Muscle layer of duodenum (tissue), 2 donors: Measurements from ENCODE around the gene SORCS2.

Source experiments
- H3K27ac ChIP-seq: one replicate; pipeline ENCODE4 v1.7.0; 2013; ENCODE audit warnings: mild to moderate bottlenecking, low read length
- H3K27me3 ChIP-seq: one replicate; pipeline ENCODE4 v1.7.0; 2013; ENCODE audit warnings: low read depth, mild to moderate bottlenecking, control low read depth, low read length
- H3K36me3 ChIP-seq, 2 donors: one replicate each; pipeline ENCODE4 v1.7.0; 2013; ENCODE audit warnings: low read length in 2 of 2, control low read depth in 1 of 2, mild to moderate bottlenecking in 1 of 2; ENCODE audit not compliant: insufficient read depth in 2 of 2, control insufficient read depth in 1 of 2
- H3K4me1 ChIP-seq, 2 donors: one replicate each; pipeline ENCODE4 v1.7.0; 2013; ENCODE audit warnings: low read length in 2 of 2, mild to moderate bottlenecking in 2 of 2, control low read depth in 1 of 2, moderate library complexity in 1 of 2; ENCODE audit not compliant: insufficient read depth in 2 of 2, control insufficient read depth in 1 of 2
- H3K4me3 ChIP-seq, 2 donors: one replicate each; pipeline ENCODE4 v1.7.0; 2013; ENCODE audit warnings: low read length in 2 of 2, low read depth in 1 of 2, mild to moderate bottlenecking in 1 of 2
- H3K9me3 ChIP-seq, 2 donors: one replicate each; pipeline ENCODE4 v1.7.0; 2013; ENCODE audit warnings: low read length in 2 of 2, control low read depth in 1 of 2, mild to moderate bottlenecking in 1 of 2; ENCODE audit not compliant: control insufficient read depth in 1 of 2
- donor health status: healthy.

SORCS2 gene

DNA sequence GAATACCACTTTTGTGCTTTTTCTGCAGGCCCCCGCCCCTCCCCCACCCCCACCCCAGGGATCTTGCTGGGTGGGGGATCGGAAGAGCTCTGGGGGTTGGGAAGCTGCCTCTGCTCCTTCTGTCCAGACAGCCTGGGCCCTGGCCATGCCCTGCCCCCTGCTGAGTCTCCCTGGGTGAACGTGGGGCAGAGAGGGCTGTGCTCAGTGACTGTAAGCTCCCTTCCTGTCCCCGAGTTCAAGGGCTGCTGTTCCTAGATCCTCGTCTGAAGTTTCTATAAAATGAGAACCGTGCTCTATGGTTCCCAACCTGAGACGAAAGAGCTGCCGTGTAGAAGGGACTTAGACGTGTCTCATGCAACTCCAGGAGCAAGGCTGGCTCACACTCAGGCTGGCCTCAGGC, 105.0 kb downstream of the SORCS2 start:
- Histone ChIP-seq H3K4me1 (peaks cover 0 to 12% of the 10 kb centered on the region in 2 donors), H3K36me3 (no peaks in the 10 kb centered on the region), H3K27me3 (no peaks in the 10 kb centered on the region), H3K27ac (no peak overlapping the region), H3K9me3 (no peaks in the 10 kb centered on the region), H3K4me3 (no peak overlapping the region)

DNA sequence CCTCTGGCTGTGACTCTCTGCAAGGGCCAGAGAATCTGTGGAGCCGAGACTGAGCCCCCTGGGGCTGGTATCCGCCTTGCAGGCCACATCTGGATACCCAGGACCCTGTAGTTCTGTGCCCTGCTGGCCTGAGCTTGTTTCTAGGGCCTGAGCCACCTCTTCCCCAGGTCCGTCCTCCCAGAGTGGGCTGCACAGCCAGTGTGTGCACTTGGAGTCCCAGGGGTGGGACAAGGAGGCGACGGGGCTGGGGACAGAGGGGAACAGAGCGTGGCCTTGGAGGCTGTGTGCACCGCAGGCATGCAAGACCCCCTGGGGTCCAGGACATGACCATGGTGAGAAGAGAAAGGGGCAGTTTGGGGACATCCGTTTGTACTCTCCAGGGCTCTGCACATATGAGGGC, 105.5 kb downstream of the SORCS2 start:
- H3K4me1 ChIP-seq: peaks cover 0 to 12% of the 10 kb centered on the region in 2 donors
- H3K36me3 ChIP-seq: no peaks in the 10 kb centered on the region
- no peaks in the 10 kb centered on the region for H3K27me3 ChIP-seq
- H3K27ac ChIP-seq: no peak overlapping the region
- no peak overlapping the region for H3K4me3 ChIP-seq
- no peaks in the 10 kb centered on the region for H3K9me3 ChIP-seq

DNA sequence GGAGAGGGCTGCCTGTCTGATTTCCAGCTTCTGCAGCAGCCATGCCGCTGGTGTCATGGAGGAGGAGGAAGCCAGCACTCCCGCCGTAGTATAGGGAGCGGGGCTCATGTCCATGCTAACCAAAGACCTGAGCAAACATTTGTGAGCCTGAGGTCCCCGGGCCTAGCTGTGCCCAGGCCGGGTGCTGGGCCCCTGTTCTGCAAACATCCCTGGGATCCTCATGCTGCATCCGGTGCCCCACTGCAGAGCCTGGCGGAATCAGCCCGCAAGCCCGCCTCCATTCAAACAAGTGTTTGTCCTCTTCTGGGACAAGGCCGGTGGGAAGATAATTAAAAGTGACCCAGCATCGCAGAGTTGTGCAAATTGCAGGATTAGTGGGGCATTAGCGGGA, 106.3 kb downstream of the SORCS2 start:
- no peaks in the 10 kb centered on the region for H3K9me3 ChIP-seq
- peaks cover 0 to 12% of the 10 kb centered on the region in 2 donors for H3K4me1 ChIP-seq
- no peaks in the 10 kb centered on the region for H3K27me3 ChIP-seq
- H3K36me3 ChIP-seq: no peaks in the 10 kb centered on the region
- H3K27ac ChIP-seq: no peak overlapping the region
- no peak overlapping the region for H3K4me3 ChIP-seq

DNA sequence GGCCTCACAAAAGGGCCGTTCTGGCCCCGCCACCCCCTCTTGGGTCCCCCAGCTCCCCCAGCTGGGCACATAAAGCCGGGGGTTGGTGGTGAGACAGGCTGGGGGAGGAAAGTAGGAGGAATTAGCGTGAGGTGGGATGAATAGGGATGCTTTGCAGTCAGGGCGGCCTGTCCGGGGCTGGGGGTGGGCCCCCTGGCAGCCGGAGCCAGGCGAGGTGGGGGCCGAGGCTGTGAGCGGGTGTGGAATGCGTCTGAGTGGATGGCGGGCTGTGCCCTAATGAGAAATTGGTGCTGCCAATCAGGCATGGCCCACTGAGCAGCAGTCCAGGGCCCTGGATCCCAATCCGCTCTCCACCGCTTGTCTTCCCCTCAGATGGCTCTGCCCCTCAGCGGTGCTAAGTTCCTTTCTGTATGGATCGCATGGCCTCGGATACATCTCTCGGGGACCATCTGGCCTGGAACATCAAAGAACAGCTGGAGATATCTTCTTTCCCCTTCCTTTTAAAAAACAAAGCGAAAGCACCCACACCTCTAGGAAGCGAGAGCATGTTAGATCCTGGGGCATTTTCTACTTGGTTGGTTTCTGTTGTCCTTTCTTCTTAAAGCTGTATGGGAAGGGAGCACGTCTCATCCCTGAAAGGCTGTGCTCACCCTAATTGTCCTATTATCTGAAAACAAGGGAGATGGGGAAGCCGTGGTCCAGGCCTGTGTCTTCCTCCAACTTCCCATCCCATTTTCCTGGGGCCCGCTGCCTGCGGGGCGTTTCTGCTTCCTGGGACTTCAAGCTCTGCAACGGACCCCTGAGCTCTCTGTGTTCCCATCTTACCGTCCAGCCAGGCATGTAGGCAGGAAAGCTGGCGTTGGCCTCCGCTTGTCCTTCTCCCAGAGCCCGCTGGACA, 106.9 kb downstream of the SORCS2 start:
- H3K36me3 ChIP-seq: no peaks in the 10 kb centered on the region
- H3K4me1 ChIP-seq: peaks cover 0 to 12% of the 10 kb centered on the region in 2 donors
- H3K4me3 ChIP-seq: no peak overlapping the region
- no peaks in the 10 kb centered on the region for H3K27me3 ChIP-seq
- H3K9me3 ChIP-seq: no peaks in the 10 kb centered on the region
- H3K27ac ChIP-seq: no peak overlapping the region

DNA sequence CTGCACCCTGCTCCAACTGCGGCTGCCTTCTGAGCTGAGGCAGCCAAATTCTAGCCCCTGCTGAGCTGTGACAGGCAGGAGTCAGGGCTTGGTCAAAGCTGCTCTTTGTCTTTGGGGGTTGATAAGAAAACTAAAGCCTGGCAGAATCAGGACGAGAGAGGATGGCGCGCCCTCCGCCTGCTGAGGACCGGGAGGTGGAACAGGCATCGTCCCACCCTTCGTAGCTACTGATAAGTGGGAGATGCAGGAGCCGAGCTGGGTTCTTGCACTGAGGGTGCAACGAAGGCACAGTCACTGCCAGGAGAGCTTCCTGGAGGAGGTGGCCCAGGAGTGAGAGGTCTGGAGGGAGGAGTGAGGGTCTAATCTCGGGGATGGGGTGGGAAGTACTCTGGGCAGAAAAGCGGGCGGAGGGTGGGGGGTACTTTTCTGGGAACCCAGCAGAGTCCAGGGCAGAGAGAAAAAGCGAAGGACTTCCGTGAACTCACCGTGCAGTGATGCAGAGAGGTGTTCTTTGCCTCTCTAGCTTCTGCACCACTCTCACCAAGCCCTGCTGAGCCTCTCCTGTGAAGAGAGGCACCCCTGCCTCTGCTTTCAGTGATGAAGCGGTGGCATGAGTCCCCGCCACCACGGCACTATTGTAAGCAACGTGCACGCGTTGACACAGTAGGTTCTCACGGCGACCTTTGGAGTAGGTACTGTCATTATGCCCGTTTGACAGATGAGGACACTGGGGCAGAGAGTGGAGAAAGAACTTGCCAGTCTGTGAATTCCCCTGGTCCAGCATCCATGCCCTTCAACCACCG, 107.8 kb downstream of the SORCS2 start:
- Histone ChIP-seq H3K27ac (no peak overlapping the region), H3K4me3 (no peak overlapping the region), H3K9me3 (no peaks in the 10 kb centered on the region), H3K36me3 (no peaks in the 10 kb centered on the region), H3K27me3 (no peaks in the 10 kb centered on the region), H3K4me1 (peaks cover 0 to 12% of the 10 kb centered on the region in 2 donors)

DNA sequence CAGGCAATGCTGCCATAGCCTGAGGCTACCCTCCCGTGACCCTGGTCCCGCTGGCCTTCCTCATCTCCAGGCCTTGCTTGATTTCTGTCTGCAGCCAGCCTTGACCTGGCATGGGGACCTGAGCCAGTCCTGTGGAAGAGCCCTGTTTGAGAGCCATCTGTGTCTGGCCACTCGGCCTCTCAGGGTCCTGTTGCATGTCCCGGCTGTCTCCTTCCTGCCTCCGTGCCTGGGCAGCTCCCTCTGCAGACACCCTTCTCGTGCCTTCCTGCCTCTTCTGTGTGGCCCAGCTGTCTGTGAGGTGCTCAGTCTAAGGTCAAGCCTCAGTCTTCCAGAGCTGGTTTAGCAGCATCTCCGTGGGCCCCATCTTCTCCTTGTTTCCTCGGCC, 108.4 kb downstream of the SORCS2 start:
- Histone ChIP-seq H3K4me1 (peaks cover 0 to 7% of the 10 kb centered on the region in 2 donors), H3K9me3 (no peaks in the 10 kb centered on the region), H3K27me3 (no peaks in the 10 kb centered on the region), H3K36me3 (no peaks in the 10 kb centered on the region), H3K27ac (no peak overlapping the region), H3K4me3 (no peak overlapping the region)

DNA sequence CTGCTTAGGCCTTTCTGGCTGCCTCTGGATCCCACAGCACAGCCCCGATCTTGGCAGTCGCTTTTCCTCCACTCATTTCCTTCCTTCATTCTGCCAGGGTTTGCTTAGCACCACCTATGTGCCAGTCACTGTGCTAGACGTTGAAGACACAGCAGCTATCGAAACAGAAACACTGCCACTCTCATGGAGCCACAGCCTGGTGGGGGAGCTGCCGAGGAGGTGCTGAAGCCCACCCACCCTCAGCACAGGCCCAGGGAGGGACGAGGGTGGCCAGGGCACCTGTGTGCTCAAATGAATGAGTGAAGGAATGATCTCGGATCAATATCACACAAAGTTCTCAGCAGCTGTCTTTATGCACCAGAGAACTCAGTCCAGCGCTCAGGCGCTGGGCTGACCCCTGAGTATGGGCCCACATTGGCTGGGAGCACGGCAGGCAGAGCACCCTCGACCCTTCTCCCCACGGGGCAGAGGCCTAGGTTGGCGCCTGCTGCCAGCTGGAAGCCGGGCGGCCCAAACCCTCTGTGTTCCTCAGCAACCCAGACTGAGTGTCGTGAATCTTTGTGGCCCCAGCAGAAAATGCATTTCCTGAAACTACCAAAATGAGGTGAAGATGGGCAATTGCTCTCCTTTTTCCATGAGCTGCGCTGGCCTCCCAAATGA, 108.9 kb downstream of the SORCS2 start:
- Histone ChIP-seq H3K4me3 (no peak overlapping the region), H3K4me1 (peaks cover 0 to 5% of the 10 kb centered on the region in 2 donors), H3K27ac (no peak overlapping the region), H3K36me3 (no peaks in the 10 kb centered on the region), H3K27me3 (no peaks in the 10 kb centered on the region), H3K9me3 (no peaks in the 10 kb centered on the region)

DNA sequence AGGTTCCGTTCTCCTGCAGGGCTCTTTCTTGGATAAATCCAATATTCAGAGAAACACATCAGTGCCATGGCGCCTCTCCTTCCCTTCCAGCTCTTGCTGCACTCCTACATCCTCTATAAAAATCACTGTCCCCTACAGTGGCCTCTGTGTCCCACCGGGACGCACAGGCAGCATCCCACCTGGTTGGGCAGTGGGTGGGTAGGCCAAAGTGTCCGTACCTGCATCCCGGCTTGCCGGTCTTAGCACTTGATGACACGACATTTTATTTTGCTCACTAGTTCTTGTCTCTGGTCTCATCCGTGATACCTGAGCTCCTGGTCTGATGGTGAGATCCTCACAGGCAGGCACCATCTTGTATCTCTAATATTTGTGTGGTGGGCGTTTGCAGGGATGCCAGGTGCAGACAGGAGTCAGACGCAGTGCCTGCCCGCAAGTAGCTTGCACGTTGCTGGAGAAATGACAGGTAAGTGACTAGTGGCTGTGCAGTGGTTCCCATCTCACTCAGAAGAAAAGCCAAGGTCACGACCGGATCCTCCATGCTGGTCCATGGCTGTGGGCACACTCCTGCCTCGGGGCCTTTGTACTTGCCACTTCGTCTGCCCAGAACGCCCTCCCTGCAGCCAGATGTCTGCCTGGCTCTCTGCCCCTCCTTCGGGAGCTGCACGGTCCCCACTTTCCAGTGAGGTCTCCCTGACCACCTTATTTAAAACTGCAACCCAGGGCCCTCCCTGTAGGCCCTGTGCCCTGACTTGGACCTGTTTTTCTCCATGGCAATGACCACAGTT, 109.7 kb downstream of the SORCS2 start:
- no peaks in the 10 kb centered on the region for H3K27me3 ChIP-seq
- no peaks in the 10 kb centered on the region for H3K36me3 ChIP-seq
- no peak overlapping the region for H3K27ac ChIP-seq
- no peak overlapping the region for H3K4me3 ChIP-seq
- no peaks in the 10 kb centered on the region for H3K9me3 ChIP-seq
- H3K4me1 ChIP-seq: peaks cover 0 to 2% of the 10 kb centered on the region in 2 donors

DNA sequence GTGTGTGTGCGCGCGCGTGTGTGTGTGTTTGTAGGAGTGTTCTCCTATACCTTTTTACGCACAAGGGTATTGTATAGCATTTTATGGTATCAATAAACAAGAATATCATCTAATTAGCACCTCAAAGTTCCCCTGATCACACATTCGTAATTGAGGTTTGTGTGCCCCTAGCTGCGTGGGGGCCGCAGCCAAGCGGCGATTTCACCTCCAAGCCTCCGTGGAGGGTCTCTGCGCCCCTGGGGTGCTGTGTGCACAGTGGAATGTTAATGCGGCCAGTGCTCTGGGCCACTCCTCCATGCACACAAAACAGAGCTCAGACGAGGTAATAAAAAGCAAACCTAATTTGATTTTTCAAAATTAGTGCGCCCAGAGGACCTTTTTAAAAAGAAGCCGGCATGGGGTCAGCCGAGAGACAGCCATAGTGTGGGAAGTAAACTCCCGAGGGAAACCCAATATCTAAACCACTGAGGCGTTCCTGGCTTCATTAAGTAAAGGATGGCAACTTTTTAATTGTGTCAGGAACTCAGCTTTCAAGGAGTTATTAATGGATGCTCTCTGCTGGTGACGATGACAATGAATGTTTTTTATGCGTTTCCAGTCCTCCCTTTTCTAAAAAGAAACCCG, 110.6 kb downstream of the SORCS2 start:
- H3K27ac ChIP-seq: no peak overlapping the region
- H3K9me3 ChIP-seq: no peaks in the 10 kb centered on the region
- no peak overlapping the region for H3K4me3 ChIP-seq
- H3K27me3 ChIP-seq: no peaks in the 10 kb centered on the region
- H3K36me3 ChIP-seq: no peaks in the 10 kb centered on the region
- H3K4me1 ChIP-seq: no peaks in the 10 kb centered on the region

DNA sequence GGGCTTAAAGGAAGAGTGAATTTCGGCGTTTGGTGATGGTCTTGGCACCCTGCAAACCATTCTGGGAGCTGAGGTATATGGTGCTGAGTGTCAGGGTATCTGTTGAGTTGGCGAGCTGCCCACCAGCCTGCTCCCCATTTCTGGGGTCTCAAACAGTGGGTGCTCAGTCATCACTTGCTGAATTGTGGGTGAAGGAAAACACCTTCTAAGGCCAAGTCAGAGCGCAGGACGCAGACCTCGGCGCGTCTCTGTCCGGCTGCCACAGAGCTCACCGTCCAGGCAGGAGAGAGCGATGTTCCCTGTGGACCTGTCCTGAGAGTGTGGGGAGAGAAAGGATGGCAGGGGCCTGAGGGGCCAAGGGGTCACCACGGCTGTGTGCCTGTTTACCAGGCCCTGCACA, 111.2 kb downstream of the SORCS2 start:
- Histone ChIP-seq H3K36me3 (no peaks in the 10 kb centered on the region), H3K27me3 (no peaks in the 10 kb centered on the region), H3K4me1 (no peaks in the 10 kb centered on the region), H3K27ac (no peak overlapping the region), H3K9me3 (no peaks in the 10 kb centered on the region), H3K4me3 (no peak overlapping the region)
